Measurements from ENCODE around the gene IL34. TPM values are rescaled to one million over a fixed set of nuclear protein-coding genes. Genes with fewer than 3 reads are reported as not detected.
A peak's percentile ranks its signal among the peaks of the same experiment; 100 is the strongest.

Gene IL34
- total and polyA plus RNA-seq, 2 of the 8 experiments (the other 6 are each of a cell fraction or from before 2014, with no cell fraction given) = 4.6 to 5.6 TPM

DNA sequence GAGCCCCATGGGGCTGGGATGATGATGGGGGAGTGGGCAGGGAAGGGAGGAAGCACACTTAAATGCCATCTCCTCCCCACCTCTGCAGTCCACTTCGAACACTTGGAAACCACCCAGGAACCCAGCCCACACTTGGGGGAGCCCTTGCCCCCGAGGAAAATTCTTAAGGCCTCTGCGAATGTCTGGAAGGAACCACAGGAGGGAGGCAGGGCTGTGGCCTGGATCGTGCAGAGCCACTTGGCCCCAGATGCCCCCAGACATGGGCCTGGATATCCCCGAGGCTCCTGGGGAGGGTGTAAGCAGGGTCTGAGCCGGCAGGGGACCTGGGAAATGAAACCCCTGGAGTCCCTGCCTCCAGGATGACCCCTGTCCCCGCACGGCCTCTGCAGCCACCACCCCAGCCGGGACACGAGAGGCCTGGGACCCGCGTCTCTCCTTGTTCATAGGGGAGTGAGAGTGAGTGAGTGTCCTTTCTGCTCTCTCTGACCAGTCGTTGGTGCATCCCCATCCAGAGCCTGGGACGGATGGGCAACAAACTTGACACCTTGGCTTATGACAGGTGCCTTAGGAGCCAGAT, 51.3 kb downstream of the IL34 start:
- Histone ChIP-seq H2BK120ac (replicated peaks; ENCODE audit: low read depth, low read length) (no peak overlapping the region), H2BK12ac (ENCODE audit: low read depth, low read length) (no peak overlapping the region), H2AK5ac (ENCODE audit: low read depth, low read length) (no peak overlapping the region), H3K27me3 (replicated peaks in 1 of 4; ENCODE audit: control insufficient read depth in 3 of 4, extremely low read depth in 1 of 4, insufficient read depth in 3 of 4, low read length in 3 of 4) (no peaks in the 10 kb centered on the region), H3K9me3 (ENCODE audit: insufficient read depth in 2 of 2, low read depth in 1 of 2, low read length in 1 of 2) (no peaks in the 10 kb centered on the region), H3K27ac (ENCODE audit: low read depth, low read length) (no peak overlapping the region), H3K36me3 (ENCODE audit: control insufficient read depth in 2 of 4, insufficient read depth in 4 of 4, low read length in 3 of 4) (no peaks in the 10 kb centered on the region), H3K4me3 (ENCODE audit: extremely low read depth in 1 of 4, insufficient read depth in 2 of 4, low read depth in 3 of 4, low read length in 4 of 4) (no peak overlapping the region), H3K18ac (ENCODE audit: extremely low read depth, low read length) (no peak overlapping the region), H3K9ac (replicated peaks in 1 of 4; ENCODE audit: extremely low read depth in 1 of 4, low read depth in 3 of 4, low read length in 3 of 4) (no peak overlapping the region), H3K4ac (replicated peaks; ENCODE audit: insufficient read length, low read depth, low read length) (no peak overlapping the region), H2AFZ (ENCODE audit: low read length) (no peak overlapping the region), H3K4me2 (ENCODE audit: insufficient read depth in 1 of 2, low read depth in 2 of 2, low read length in 2 of 2) (no peak overlapping the region), H2BK15ac (ENCODE audit: low read length) (0 out of 2 replicates have a peak overlapping the region, but pooled peaks have one; percentile 72), H3K23ac (ENCODE audit: insufficient read length) (no peak overlapping the region), H3K79me2 (ENCODE audit: control insufficient read depth in 1 of 2, insufficient read depth in 2 of 2, low read length in 2 of 2) (no peaks in the 10 kb centered on the region), H4K8ac (ENCODE audit: extremely low read depth, insufficient read depth, low read length) (no peak overlapping the region; the same call in 1 of the 2 replicates), H3K4me1 (replicated peaks in 1 of 4; ENCODE audit: control insufficient read depth in 3 of 4, insufficient read depth in 4 of 4, low read length in 3 of 4) (peaks cover 5 to 27% (median 22%) of the 10 kb centered on the region in 4 experiments), H2BK5ac (ENCODE audit: low read depth, low read length) (no peak overlapping the region), H3K56ac (replicated peaks; ENCODE audit: insufficient read length, low read depth, low read length) (no peak overlapping the region), H2BK20ac (ENCODE audit: low read length) (no peak overlapping the region), H4K5ac (ENCODE audit: insufficient read length, low read depth, low read length) (no peak overlapping the region), H4K91ac (replicated peaks; ENCODE audit: insufficient read length, low read length) (no peak overlapping the region), H3K23me2 (ENCODE audit: low read depth, low read length) (no peaks in the 10 kb centered on the region), H4K20me1 (replicated peaks in 1 of 2; ENCODE audit: control insufficient read depth in 1 of 2, insufficient read depth in 2 of 2, low read length in 2 of 2) (no peaks in the 10 kb centered on the region), H3K79me1 (ENCODE audit: low read depth, low read length) (no peaks in the 10 kb centered on the region; the same call in 1 of the 2 replicates), H3K14ac (ENCODE audit: insufficient read length) (no peak overlapping the region)
- 92% methylated on average over 14 of the region's 14 CpGs; no CpG with 5 or more reads in 1 of the 2 experiments for WGBS, 2 experiments (ENCODE audit: extremely low coverage in 1 of 2, insufficient coverage in 1 of 2, insufficient read length in 1 of 2, insufficient replicate concordance in 2 of 2, low coverage in 1 of 2, low lambda C conversion rate in 2 of 2, missing lambda C conversion rate in 1 of 2)
- TF ChIP-seq, protein P1, sequence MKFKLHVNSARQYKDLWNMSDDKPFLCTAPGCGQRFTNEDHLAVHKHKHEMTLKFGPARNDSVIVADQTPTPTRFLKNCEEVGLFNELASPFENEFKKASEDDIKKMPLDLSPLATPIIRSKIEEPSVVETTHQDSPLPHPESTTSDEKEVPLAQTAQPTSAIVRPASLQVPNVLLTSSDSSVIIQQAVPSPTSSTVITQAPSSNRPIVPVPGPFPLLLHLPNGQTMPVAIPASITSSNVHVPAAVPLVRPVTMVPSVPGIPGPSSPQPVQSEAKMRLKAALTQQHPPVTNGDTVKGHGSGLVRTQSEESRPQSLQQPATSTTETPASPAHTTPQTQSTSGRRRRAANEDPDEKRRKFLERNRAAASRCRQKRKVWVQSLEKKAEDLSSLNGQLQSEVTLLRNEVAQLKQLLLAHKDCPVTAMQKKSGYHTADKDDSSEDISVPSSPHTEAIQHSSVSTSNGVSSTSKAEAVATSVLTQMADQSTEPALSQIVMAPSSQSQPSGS (IDR thresholded peaks at IDR 0.05; ENCODE audit: low read length) = no peak
- TF ChIP-seq SRF (IDR thresholded peaks at IDR 0.05; ENCODE audit: low read depth, low read length) = no peak
- TF ChIP-seq CTBP2 (IDR thresholded peaks at IDR 0.05; ENCODE audit: borderline replicate concordance, insufficient read depth, insufficient read length, low read length) = no peak
- TF ChIP-seq HDAC2 (IDR thresholded peaks at IDR 0.05; ENCODE audit: borderline replicate concordance in 1 of 2, low read depth in 2 of 2, low read length in 2 of 2) = no peak
- TF ChIP-seq CREB1 (IDR thresholded peaks at IDR 0.05) = no peak
- TF ChIP-seq, protein P2, sequence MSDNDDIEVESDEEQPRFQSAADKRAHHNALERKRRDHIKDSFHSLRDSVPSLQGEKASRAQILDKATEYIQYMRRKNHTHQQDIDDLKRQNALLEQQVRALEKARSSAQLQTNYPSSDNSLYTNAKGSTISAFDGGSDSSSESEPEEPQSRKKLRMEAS (IDR thresholded peaks at IDR 0.05) = no peak
- TF ChIP-seq EGR1 (IDR thresholded peaks at IDR 0.05; ENCODE audit: borderline replicate concordance, low read depth, low read length) = no peak
- DNase-seq (ENCODE audit: low read depth in 1 of 2, low spot score in 2 of 2) (no peak), FAIRE-seq (no peak)
- ChIA-PET CTCF (ENCODE audit: partially characterized antibody) (interaction anchor here (1.2 to 3.3 kb wide), 3 partner anchors 40 to 74 kb away, joined by 3 to 15 read pairs (median 3); no protein-coding TSS in a partner anchor), POLR2A (ENCODE audit: partially characterized antibody) (interaction anchor here (1.4 to 2.4 kb wide), 2 partner anchors 9 to 10 kb away, joined by 3 to 13 read pairs; no protein-coding TSS in a partner anchor)

Data from H1 (cell line).